ENCODE data around the gene CORIN.

The CORIN gene

DNA sequence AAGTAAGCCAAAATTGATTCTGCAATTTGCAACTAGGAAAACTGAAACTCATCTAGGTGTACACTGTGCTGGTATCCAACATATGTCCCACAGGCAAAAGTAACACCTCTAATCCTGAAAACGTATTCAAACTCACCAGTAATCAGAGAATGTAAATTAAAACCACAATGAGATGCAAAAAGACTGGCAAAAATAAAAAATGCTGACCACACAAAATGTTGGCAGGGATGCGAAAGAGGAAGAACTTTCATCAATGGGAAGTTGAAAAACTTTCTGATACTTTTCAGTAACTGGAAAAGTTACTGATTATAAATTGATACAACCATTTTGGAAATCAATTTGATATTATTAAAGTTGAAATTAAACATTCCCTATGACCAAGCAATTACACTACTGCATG, 20.1 kb upstream of the CORIN start:
- Histone ChIP-seq H3K27me3 (ENCODE audit: insufficient read depth, poor library complexity, severe bottlenecking) (no peaks in the 10 kb centered on the region), H3K4me3 (ENCODE audit: severe bottlenecking) (no peak overlapping the region), H3K9me3 (ENCODE audit: severe bottlenecking) (no peaks in the 10 kb centered on the region), H3K27ac (ENCODE audit: poor library complexity, severe bottlenecking) (no peak overlapping the region), H3K4me1 (ENCODE audit: insufficient read depth, poor library complexity, severe bottlenecking) (peaks cover 6% of the 10 kb centered on the region), H3K36me3 (ENCODE audit: low read depth) (peaks cover 80% of the 10 kb centered on the region)
- ATAC-seq (ENCODE audit: low read depth) (no peak), DNase-seq (ENCODE audit: low spot score) (no peak)
- TF ChIP-seq, protein P1, sequence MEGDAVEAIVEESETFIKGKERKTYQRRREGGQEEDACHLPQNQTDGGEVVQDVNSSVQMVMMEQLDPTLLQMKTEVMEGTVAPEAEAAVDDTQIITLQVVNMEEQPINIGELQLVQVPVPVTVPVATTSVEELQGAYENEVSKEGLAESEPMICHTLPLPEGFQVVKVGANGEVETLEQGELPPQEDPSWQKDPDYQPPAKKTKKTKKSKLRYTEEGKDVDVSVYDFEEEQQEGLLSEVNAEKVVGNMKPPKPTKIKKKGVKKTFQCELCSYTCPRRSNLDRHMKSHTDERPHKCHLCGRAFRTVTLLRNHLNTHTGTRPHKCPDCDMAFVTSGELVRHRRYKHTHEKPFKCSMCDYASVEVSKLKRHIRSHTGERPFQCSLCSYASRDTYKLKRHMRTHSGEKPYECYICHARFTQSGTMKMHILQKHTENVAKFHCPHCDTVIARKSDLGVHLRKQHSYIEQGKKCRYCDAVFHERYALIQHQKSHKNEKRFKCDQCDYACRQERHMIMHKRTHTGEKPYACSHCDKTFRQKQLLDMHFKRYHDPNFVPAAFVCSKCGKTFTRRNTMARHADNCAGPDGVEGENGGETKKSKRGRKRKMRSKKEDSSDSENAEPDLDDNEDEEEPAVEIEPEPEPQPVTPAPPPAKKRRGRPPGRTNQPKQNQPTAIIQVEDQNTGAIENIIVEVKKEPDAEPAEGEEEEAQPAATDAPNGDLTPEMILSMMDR (IDR thresholded peaks at IDR 0.05; ENCODE audit: poor library complexity, severe bottlenecking) = no peak

DNA sequence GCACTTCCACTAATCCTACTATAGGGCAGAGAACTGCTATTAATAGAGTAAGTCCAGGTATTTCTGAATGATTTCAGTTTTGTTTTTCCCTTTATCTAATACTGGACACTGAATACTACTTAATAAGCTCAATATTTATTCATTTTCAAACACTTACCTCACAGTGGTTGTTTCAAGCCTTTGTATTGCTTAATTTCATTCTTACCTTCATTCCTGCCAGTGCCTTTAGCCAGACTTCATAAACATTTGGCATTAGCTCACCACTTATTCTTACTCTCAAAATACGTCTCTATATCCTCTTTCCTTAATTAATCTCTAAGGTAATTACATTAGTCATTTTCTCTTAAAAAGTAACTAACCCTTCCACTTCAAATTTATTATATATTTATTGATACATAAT, 18.8 kb upstream of the CORIN start:
- TF ChIP-seq, protein P1 (IDR thresholded peaks at IDR 0.05; ENCODE audit: poor library complexity, severe bottlenecking) = no peak
- Histone ChIP-seq H3K36me3 (ENCODE audit: low read depth) (peaks cover 74% of the 10 kb centered on the region), H3K9me3 (ENCODE audit: severe bottlenecking) (no peaks in the 10 kb centered on the region), H3K4me1 (ENCODE audit: insufficient read depth, poor library complexity, severe bottlenecking) (no peaks in the 10 kb centered on the region), H3K27me3 (ENCODE audit: insufficient read depth, poor library complexity, severe bottlenecking) (no peaks in the 10 kb centered on the region), H3K4me3 (ENCODE audit: severe bottlenecking) (no peak overlapping the region), H3K27ac (ENCODE audit: poor library complexity, severe bottlenecking) (no peak overlapping the region)
- ATAC-seq (ENCODE audit: low read depth) = no peak
- no peak for DNase-seq (ENCODE audit: low spot score)

DNA sequence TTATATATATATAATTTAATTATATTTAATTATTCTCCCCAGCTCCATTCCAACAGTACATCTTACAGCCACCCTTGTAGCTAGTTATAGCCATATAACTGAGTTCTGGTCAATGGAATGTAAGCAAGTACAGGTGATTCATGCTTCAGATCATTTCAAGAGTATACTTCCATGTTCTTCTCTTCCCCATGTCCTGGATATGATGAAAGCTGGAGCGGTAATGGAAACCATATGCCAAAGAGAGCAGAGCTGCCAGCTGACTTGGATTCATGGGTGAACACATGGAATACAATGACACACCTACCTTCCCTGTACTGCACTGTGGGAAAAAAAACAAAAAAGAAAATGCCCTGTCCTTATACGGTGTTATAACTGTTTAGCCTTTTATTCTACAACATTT, 17.5 kb upstream of the CORIN start:
- TF ChIP-seq, protein P1 (IDR thresholded peaks at IDR 0.05; ENCODE audit: poor library complexity, severe bottlenecking) = no peak
- DNase-seq (ENCODE audit: low spot score) (no peak), ATAC-seq (ENCODE audit: low read depth) (no peak)

DNA sequence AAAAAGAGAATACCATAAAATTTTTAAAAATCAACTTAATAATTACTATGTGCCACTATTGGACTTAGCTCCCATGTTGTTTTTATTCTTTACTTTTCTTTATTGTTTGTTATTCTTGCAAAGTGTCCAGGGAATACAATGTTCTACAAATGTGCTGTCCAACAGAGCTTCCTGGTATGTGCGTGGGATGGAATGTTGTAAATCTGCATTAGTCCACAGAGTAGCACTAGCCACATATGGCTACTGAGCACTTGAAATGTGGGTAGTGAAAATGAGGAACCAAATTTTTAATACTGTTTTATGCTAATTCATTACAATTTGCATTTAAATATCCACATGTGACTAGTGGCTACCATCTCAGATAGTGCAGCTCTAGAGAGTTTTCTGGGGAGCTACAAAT, 14.3 kb upstream of the CORIN start:
- Histone ChIP-seq H3K27ac (ENCODE audit: poor library complexity, severe bottlenecking) (no peak overlapping the region), H3K4me1 (ENCODE audit: insufficient read depth, poor library complexity, severe bottlenecking) (no peaks in the 10 kb centered on the region), H3K4me3 (ENCODE audit: severe bottlenecking) (no peak overlapping the region), H3K27me3 (ENCODE audit: insufficient read depth, poor library complexity, severe bottlenecking) (no peaks in the 10 kb centered on the region), H3K9me3 (ENCODE audit: severe bottlenecking) (no peaks in the 10 kb centered on the region), H3K36me3 (ENCODE audit: low read depth) (peaks cover 89% of the 10 kb centered on the region)
- TF ChIP-seq, protein P1 (IDR thresholded peaks at IDR 0.05; ENCODE audit: poor library complexity, severe bottlenecking) = no peak
- no peak for DNase-seq (ENCODE audit: low spot score)
- ATAC-seq (ENCODE audit: low read depth) = no peak

More for the DNA sequence above, 17.5 kb upstream of the CORIN start:
- H3K9me3 ChIP-seq (ENCODE audit: severe bottlenecking) = no peaks in the 10 kb centered on the region
- H3K4me1 ChIP-seq (ENCODE audit: insufficient read depth, poor library complexity, severe bottlenecking) = no peaks in the 10 kb centered on the region
- H3K4me3 ChIP-seq (ENCODE audit: severe bottlenecking) = no peak overlapping the region
- H3K27ac ChIP-seq (ENCODE audit: poor library complexity, severe bottlenecking) = no peak overlapping the region
- peaks cover 79% of the 10 kb centered on the region for H3K36me3 ChIP-seq (ENCODE audit: low read depth)
- no peaks in the 10 kb centered on the region for H3K27me3 ChIP-seq (ENCODE audit: insufficient read depth, poor library complexity, severe bottlenecking)

DNA sequence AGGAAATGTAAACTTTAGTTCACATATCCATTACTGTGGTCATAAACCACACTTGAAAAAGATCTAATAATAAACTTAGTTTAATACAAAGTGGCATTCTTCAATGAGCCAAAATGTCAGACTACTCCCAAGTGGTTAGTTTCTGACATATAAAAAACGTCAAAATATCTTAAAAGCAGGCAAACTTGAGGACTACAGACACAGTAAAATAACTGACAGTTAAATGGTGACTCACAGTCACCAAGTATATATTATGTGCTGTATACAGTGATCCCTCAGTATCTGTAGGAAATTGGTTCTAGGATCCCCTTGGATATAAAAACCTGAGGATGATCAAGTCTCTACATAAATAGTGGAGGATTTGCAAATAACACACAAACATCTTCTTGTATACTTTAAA, 11.6 kb upstream of the CORIN start:
- no peak overlapping the region for H3K27ac ChIP-seq (ENCODE audit: poor library complexity, severe bottlenecking)
- H3K4me3 ChIP-seq (ENCODE audit: severe bottlenecking) = no peak overlapping the region
- H3K27me3 ChIP-seq (ENCODE audit: insufficient read depth, poor library complexity, severe bottlenecking) = no peaks in the 10 kb centered on the region
- no peak for DNase-seq (ENCODE audit: low spot score)
- H3K4me1 ChIP-seq (ENCODE audit: insufficient read depth, poor library complexity, severe bottlenecking) = no peaks in the 10 kb centered on the region
- no peaks in the 10 kb centered on the region for H3K9me3 ChIP-seq (ENCODE audit: severe bottlenecking)
- TF ChIP-seq, protein P1 (IDR thresholded peaks at IDR 0.05; ENCODE audit: poor library complexity, severe bottlenecking) = no peak
- peaks cover 73% of the 10 kb centered on the region for H3K36me3 ChIP-seq (ENCODE audit: low read depth)
- no peak for ATAC-seq (ENCODE audit: low read depth)

Data from RWPE2 (cell line).